ENCODE results near the gene SP1. TPM values are rescaled to one million over a fixed set of nuclear protein-coding genes. Genes with fewer than 3 reads are reported as not detected.

Gene SP1
- total and polyA plus RNA-seq, 2 of the 4 experiments (the other 2 are of a cell fraction), result 19.7 to 53.6 TPM

DNA sequence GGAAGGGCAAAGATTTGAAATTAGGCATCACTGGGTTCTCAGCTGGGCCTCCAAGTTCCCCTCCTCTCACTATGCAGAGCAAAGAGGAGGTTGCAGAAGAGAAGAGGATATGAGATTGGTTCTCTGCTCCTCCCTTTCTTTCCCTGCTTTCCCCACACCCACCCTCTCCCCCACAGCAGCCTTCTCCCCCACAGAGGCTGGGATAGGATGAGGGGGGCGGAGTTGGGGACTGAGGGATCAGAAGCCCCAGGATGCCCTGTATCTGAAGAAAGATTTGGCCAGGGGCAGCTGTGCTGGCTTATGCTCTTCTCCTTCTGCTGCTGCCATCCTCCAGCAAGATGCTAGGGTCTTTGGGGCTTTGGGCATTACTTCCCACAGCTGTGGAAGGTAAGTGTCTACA, 43.6 kb downstream of the SP1 start, which contains the start of gene AMHR2:
Gene AMHR2 (plus strand): TSS at position 259 of the 400 bp plus-strand sequence. CDS start 80 bp downstream, at position 339.
- Histone ChIP-seq H2BK5ac (ENCODE audit: low read depth, low read length, poor library complexity, severe bottlenecking) (no peak within 1 kb of the TSS), H3K14ac (replicated peaks; ENCODE audit: low read depth, low read length) (no peak within 1 kb of the TSS), H2BK120ac (ENCODE audit: low read depth, low read length) (no peak within 1 kb of the TSS), H3K4ac (ENCODE audit: low read depth, low read length) (no peak within 1 kb of the TSS), H3K9me1 (ENCODE audit: insufficient read depth, low read length) (peaks cover 10% of the 10 kb centered on the region; the same call in 1 of the 2 replicates), H4K20me1 (ENCODE audit: insufficient read depth, low read length) (peaks cover 6% of the 10 kb centered on the region), H2BK20ac (ENCODE audit: low read depth, low read length) (no peak within 1 kb of the TSS), H4K8ac (ENCODE audit: low read depth in 2 of 2, low read length in 2 of 2) (no peak within 1 kb of the TSS), H4K5ac (ENCODE audit: low read depth, low read length) (no peak within 1 kb of the TSS), H3K27me3 (ENCODE audit: control insufficient read depth, insufficient read depth, low read length) (peaks cover 10% of the 10 kb centered on the region; the same call in 1 of the 2 replicates), H3K56ac (ENCODE audit: extremely low read depth, insufficient read depth, low read length) (no peak within 1 kb of the TSS), H2BK15ac (ENCODE audit: low read depth, low read length) (no peak within 1 kb of the TSS), H4K91ac (ENCODE audit: insufficient read depth, low read depth, low read length) (no peak within 1 kb of the TSS), H3K27ac (ENCODE audit: insufficient read depth, low read length) (no peak within 1 kb of the TSS), H3K79me1 (ENCODE audit: low read depth in 1 of 2, low read length in 2 of 2) (no peaks in the 10 kb centered on the region), H3K4me2 (ENCODE audit: low read depth, low read length) (no peak within 1 kb of the TSS), H2AFZ (replicated peaks; ENCODE audit: low read length, poor library complexity) (no peak within 1 kb of the TSS), H3K4me1 (ENCODE audit: control insufficient read depth, insufficient read depth, low read length) (peaks cover 4% of the 10 kb centered on the region), H3K23ac (ENCODE audit: low read depth, low read length) (no peak within 1 kb of the TSS; the same call in 1 of the 2 replicates), H2AK5ac (ENCODE audit: low read depth, low read length) (no peak within 1 kb of the TSS), H2AK9ac (replicated peaks; ENCODE audit: low read depth, low read length, poor library complexity) (no peak within 1 kb of the TSS), H3K9ac (ENCODE audit: low read depth, low read length) (no peak within 1 kb of the TSS), H3K18ac (ENCODE audit: low read depth, low read length) (no peak within 1 kb of the TSS), H3K36me3 (ENCODE audit: control insufficient read depth, insufficient read depth, low read length) (no peaks in the 10 kb centered on the region), H3K9me3 (ENCODE audit: control insufficient read depth, insufficient read depth, low read length) (no peaks in the 10 kb centered on the region), H3K4me3 (ENCODE audit: insufficient read depth, low read depth, low read length) (no peak within 1 kb of the TSS)
- POLR2A ChIA-PET (ENCODE audit: unreplicated experiment), result no interaction called here
- ATAC-seq (ENCODE audit: low read depth), result no peak
- dilution Hi-C loops (cut with HindIII; ENCODE audit: low sequenced_read_pairs, unreplicated experiment) (no loop called here), in situ Hi-C loops (cut with MboI; ENCODE audit: low sequenced_read_pairs) (no loop called here), intact Hi-C loops (cut with micrococcal nuclease) (no loop called here)
- no CpG with 5 or more reads among the region's 1 CpG for WGBS, 2 experiments (ENCODE audit: extremely low coverage in 2 of 2, insufficient read length in 1 of 2)
- TF ChIP-seq CEBPB (IDR thresholded peaks at IDR 0.05; ENCODE audit: low read depth, low read length) (no peak), RAD21 (IDR thresholded peaks at IDR 0.05; ENCODE audit: low read length) (no peak), BHLHE40 (IDR thresholded peaks at IDR 0.05; ENCODE audit: low read depth, low read length) (no peak)
- CTCF ChIA-PET, result interaction anchor here (3.8 kb wide), 1 partner anchor 70 kb away, joined by 40 read pairs; no protein-coding TSS in a partner anchor
- no peak for DNase-seq
- no TSS peak for BruUV-seq (replicated peaks)

Measured in IMR-90 (cell line).